ENCODE results near the gene ZNF526. TPM values are rescaled to one million over a fixed set of nuclear protein-coding genes. Genes with fewer than 3 reads are reported as not detected.

Gene ZNF526
- total and polyA plus RNA-seq, 9 of the 15 experiments (the other 6 are each of a cell fraction or from before 2014, with no cell fraction given), result 1.3 to 17.9 (median 6.2) TPM

- TF ChIP-seq SFPQ (IDR thresholded peaks at IDR 0.05; ENCODE audit: low read depth, low read length) (no peak), GATA2 (CRISPR knock-in tag; IDR thresholded peaks at IDR 0.05) (no peak), TAF9B (IDR thresholded peaks at IDR 0.05; ENCODE audit: partially characterized antibody) (peak; percentile 86), SLC30A9 (CRISPR knock-in tag; IDR thresholded peaks at IDR 0.05) (no peak), RBFOX2 (IDR thresholded peaks at IDR 0.05; ENCODE audit: low read depth, low read length) (peak; percentile 87), E2F8 (IDR thresholded peaks at IDR 0.05; ENCODE audit: low read depth, partially characterized antibody) (peak; percentile 91), BHLHE40 (IDR thresholded peaks at IDR 0.05; ENCODE audit: low read length) (peak; percentile 54), NFIC (IDR thresholded peaks at IDR 0.05) (0 out of 2 replicates have a peak, but pooled peaks have one; percentile 25), RBM14 (IDR thresholded peaks at IDR 0.05; ENCODE audit: borderline replicate concordance, insufficient read depth, low read depth, low read length) (no peak), RBBP5 (IDR thresholded peaks at IDR 0.05; ENCODE audit: borderline replicate concordance, insufficient read depth, low read length, poor library complexity, severe bottlenecking) (peak; percentile 34), ZBTB17 (CRISPR knock-in tag; IDR thresholded peaks at IDR 0.05) (peak; percentile 71), ZC3H4 (CRISPR knock-in tag; IDR thresholded peaks at IDR 0.05; ENCODE audit: borderline replicate concordance) (no peak), DMBX1 (CRISPR knock-in tag; IDR thresholded peaks at IDR 0.05; ENCODE audit: borderline replicate concordance) (peak; percentile 54), IRF1 (CRISPR knock-in tag; IDR thresholded peaks at IDR 0.05; ENCODE audit: borderline replicate concordance) (no peak), ZKSCAN1 (IDR thresholded peaks at IDR 0.05; ENCODE audit: low read depth, low read length) (peak; percentile 48; the same call in 1 of the 2 replicates)
- TF ChIP-seq, protein P1, sequence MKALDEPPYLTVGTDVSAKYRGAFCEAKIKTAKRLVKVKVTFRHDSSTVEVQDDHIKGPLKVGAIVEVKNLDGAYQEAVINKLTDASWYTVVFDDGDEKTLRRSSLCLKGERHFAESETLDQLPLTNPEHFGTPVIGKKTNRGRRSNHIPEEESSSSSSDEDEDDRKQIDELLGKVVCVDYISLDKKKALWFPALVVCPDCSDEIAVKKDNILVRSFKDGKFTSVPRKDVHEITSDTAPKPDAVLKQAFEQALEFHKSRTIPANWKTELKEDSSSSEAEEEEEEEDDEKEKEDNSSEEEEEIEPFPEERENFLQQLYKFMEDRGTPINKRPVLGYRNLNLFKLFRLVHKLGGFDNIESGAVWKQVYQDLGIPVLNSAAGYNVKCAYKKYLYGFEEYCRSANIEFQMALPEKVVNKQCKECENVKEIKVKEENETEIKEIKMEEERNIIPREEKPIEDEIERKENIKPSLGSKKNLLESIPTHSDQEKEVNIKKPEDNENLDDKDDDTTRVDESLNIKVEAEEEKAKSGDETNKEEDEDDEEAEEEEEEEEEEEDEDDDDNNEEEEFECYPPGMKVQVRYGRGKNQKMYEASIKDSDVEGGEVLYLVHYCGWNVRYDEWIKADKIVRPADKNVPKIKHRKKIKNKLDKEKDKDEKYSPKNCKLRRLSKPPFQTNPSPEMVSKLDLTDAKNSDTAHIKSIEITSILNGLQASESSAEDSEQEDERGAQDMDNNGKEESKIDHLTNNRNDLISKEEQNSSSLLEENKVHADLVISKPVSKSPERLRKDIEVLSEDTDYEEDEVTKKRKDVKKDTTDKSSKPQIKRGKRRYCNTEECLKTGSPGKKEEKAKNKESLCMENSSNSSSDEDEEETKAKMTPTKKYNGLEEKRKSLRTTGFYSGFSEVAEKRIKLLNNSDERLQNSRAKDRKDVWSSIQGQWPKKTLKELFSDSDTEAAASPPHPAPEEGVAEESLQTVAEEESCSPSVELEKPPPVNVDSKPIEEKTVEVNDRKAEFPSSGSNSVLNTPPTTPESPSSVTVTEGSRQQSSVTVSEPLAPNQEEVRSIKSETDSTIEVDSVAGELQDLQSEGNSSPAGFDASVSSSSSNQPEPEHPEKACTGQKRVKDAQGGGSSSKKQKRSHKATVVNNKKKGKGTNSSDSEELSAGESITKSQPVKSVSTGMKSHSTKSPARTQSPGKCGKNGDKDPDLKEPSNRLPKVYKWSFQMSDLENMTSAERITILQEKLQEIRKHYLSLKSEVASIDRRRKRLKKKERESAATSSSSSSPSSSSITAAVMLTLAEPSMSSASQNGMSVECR (CRISPR knock-in tag; IDR thresholded peaks at IDR 0.05), result peak; percentile 12; the same call in 1 of the 2 replicates
These were observed 22.6 kb downstream of the ZNF526 start, which contains the start of gene GSK3A (continued) for GRCh38 chr19:42242512-42243409.

Data from K562 (cell line).